Thymus (tissue), 2 donors: ENCODE measurements around the gene MELK. TPM values are rescaled to one million over a fixed set of nuclear protein-coding genes. Genes with fewer than 3 reads are reported as not detected.

Experiments
- polyA plus RNA-seq: library from polyadenylated mRNA; stranded (reverse); fragments of 200-250 nt; gene quantifications from one replicate; pipeline ENCODE4 v1.2.3, GENCODE V29; 2013
- total RNA-seq: library from RNA; stranded (reverse); fragments of 120-200 nt; gene quantifications from one replicate; pipeline ENCODE4 v1.2.4, GENCODE V29; 2013
- donor health status: healthy.

Gene MELK
- total and polyA plus RNA-seq, 2 donors, result 3.4 to 26.5 TPM

Other genes with a start within 250 kb of the MELK start
- gene RNF38, start 172.6 kb upstream of the MELK start, total RNA-seq, result 9.5 TPM
- 19.0 TPM for gene RNF38, start 172.6 kb upstream of the MELK start, polyA plus RNA-seq